SK-N-SH (cell line): ENCODE results near the gene SLC6A11. TPM values are rescaled to one million over a fixed set of nuclear protein-coding genes. Genes with fewer than 3 reads are reported as not detected.

Experiments
- CTCF ChIA-PET: fragments of 300-600, 350-600 bp; formaldehyde crosslinking; extraction: SDS; loops from one replicate; lab custom pipeline; 2021; lab: Yijun Ruan, JAX
- POLR2A ChIA-PET: fragments of 350-600 bp; sonication (Branson Sonifier 250); formaldehyde crosslinking; extraction: SDS; loops from one replicate; lab custom pipeline; 2020; ENCODE audit warnings: antibody characterized with exemption, inconsistent platforms; lab: Yijun Ruan, JAX
- DNase-seq: peaks from one replicate; pipeline ENCODE4 v3.0.0; 2012
- H2AFZ ChIP-seq: fragments of 200-600 bp; sonication (generic); 2 replicates; pipeline ENCODE4 v1.8.1; 2016; ENCODE audit warnings: antibody characterized with exemption, mild to moderate bottlenecking, low read depth
- H3F3A ChIP-seq: fragments of 200-600 bp; sonication (generic); replicated peaks from 2 replicates; pipeline ENCODE3; 2016; ENCODE audit warnings: antibody characterized with exemption, mild to moderate bottlenecking; ENCODE audit not compliant: insufficient read depth
- H3K27ac ChIP-seq, 2 experiments: fragments of 200-500 bp in 1 of 2; fragments of 200-600 bp in 1 of 2; sonication (Bioruptor generic) in 1 of 2; sonication (generic), shearing (Covaris generic) in 1 of 2; 2 replicates each; pipeline versions ENCODE4 v1.5.1 to v1.6.1; 2014 to 2016; ENCODE audit warnings: low read depth in 2 of 2, inconsistent platforms in 1 of 2, low read length in 1 of 2, mild to moderate bottlenecking in 1 of 2, mixed read lengths in 1 of 2
- H3K27me3 ChIP-seq: fragments of 200-600 bp; sonication (generic), shearing (Covaris generic); 2 replicates; pipeline ENCODE4 v1.6.1; 2016; ENCODE audit warnings: mixed run types; ENCODE audit not compliant: insufficient read depth
- H3K36me3 ChIP-seq, 2 experiments: fragments of 200-500 bp in 1 of 2; fragments of 200-600 bp in 1 of 2; sonication (Bioruptor generic) in 1 of 2; sonication (generic) in 1 of 2; replicated peaks in 1 of 2; 2 replicates each; pipeline versions ENCODE3 to v1.5.1; 2014 to 2016; ENCODE audit warnings: low read length in 1 of 2, mild to moderate bottlenecking in 1 of 2; ENCODE audit not compliant: insufficient read depth in 2 of 2, control insufficient read depth in 1 of 2
- H3K4me1 ChIP-seq, 2 experiments: fragments of 200-500 bp in 1 of 2; fragments of 200-600 bp in 1 of 2; sonication (Bioruptor generic) in 1 of 2; sonication (generic), shearing (Covaris generic) in 1 of 2; 2 replicates each; pipeline versions ENCODE4 v1.5.1 to v1.6.1; 2014 to 2016; ENCODE audit warnings: low read depth in 1 of 2, low read length in 1 of 2, mixed run types in 1 of 2; ENCODE audit not compliant: insufficient read depth in 2 of 2, control insufficient read depth in 1 of 2
- H3K4me2 ChIP-seq: fragments of 200-600 bp; sonication (generic), shearing (Covaris generic); 2 replicates; pipeline ENCODE4 v1.6.1; 2017; ENCODE audit warnings: mixed run types
- H3K4me3 ChIP-seq, 2 experiments: fragments of 200-500 bp in 1 of 2; fragments of 200-600 bp in 1 of 2; sonication (Bioruptor generic) in 1 of 2; sonication (generic), shearing (Covaris generic) in 1 of 2; 2 replicates each; pipeline versions ENCODE4 v1.5.1 to v1.8.1; 2014 to 2016; ENCODE audit warnings: low read depth in 2 of 2, inconsistent platforms in 1 of 2, low read length in 1 of 2, mild to moderate bottlenecking in 1 of 2, mixed read lengths in 1 of 2, moderate library complexity in 1 of 2
- H3K79me2 ChIP-seq: fragments of 200-600 bp; sonication (generic); 2 replicates; pipeline ENCODE4 v1.8.1; 2017; ENCODE audit warnings: mild to moderate bottlenecking; ENCODE audit not compliant: insufficient read depth
- H3K9ac ChIP-seq: fragments of 200-600 bp; sonication (generic); 2 replicates; pipeline ENCODE4 v1.6.1; 2017; ENCODE audit warnings: mixed run types
- H3K9me2 ChIP-seq: fragments of 200-600 bp; sonication (generic); 2 replicates; pipeline ENCODE4 v1.6.1; 2017; ENCODE audit warnings: mixed run types
- H3K9me3 ChIP-seq: fragments of 200-600 bp; sonication (generic); 2 replicates; pipeline ENCODE4 v1.6.1; 2017; ENCODE audit warnings: mixed run types, mild to moderate bottlenecking, moderate library complexity
- H4K20me1 ChIP-seq: fragments of 200-600 bp; sonication (generic); 2 replicates; pipeline ENCODE4 v1.6.1; 2017; ENCODE audit warnings: mild to moderate bottlenecking, mixed run types; ENCODE audit not compliant: insufficient read depth
- EZH2phosphoT487 ChIP-seq: fragments of 200-600 bp; sonication (generic); IDR thresholded peaks from 2 replicates; pipeline ENCODE4 v1.6.1; 2017; ENCODE audit warnings: low read depth, mixed run types, mild to moderate bottlenecking, antibody characterized with exemption, moderate library complexity, borderline replicate concordance
- FOXJ3 ChIP-seq: sonication (generic); formaldehyde crosslinking; IDR thresholded peaks from 2 replicates; pipeline ENCODE4 v1.5.1; 2020; ENCODE audit warnings: mild to moderate bottlenecking, missing genetic modification reagents
- GABPA ChIP-seq: IDR thresholded peaks from 2 replicates; pipeline ENCODE4 v1.4.0; 2012; ENCODE audit warnings: low read depth, mild to moderate bottlenecking
- JUND ChIP-seq: IDR thresholded peaks from 2 replicates; pipeline ENCODE4 v1.4.0; 2012
- MAX ChIP-seq: IDR thresholded peaks from 2 replicates; pipeline ENCODE4 v1.4.0; 2012; ENCODE audit warnings: low read depth
- NRF1 ChIP-seq: IDR thresholded peaks from 2 replicates; pipeline ENCODE4 v1.6.1; 2012; ENCODE audit warnings: low read depth, mild to moderate bottlenecking, low read length
- RXRA ChIP-seq: IDR thresholded peaks from 2 replicates; pipeline ENCODE4 v1.4.0; 2012; ENCODE audit warnings: low read depth, mild to moderate bottlenecking, borderline replicate concordance
- SMC3 ChIP-seq: IDR thresholded peaks from 2 replicates; pipeline ENCODE4 v1.6.1; 2012; ENCODE audit warnings: low read depth, low read length, improper control_type of control experiment
- TCF12 ChIP-seq: IDR thresholded peaks from 2 replicates; pipeline ENCODE4 v1.4.0; 2012
- USF2 ChIP-seq: fragments of 150-350 bp; IDR thresholded peaks from 2 replicates; pipeline ENCODE4 v1.6.1; 2017; ENCODE audit warnings: antibody characterized with exemption, low read length, low read depth, borderline replicate concordance
- ZBTB33 ChIP-seq: IDR thresholded peaks from 2 replicates; pipeline ENCODE4 v1.4.0; 2012; ENCODE audit warnings: low read depth, borderline replicate concordance
- WGBS: methylation state at CpG from one replicate; pipeline ENCODE4 v1.1.6; 2017; ENCODE audit warnings: low lambda C conversion rate; 5-methylcytosine and 5-hydroxymethylcytosine counted together
- polyA plus RNA-seq, 3 experiments: library from polyadenylated mRNA; depleted of rRNA; stranded (reverse); fragments of >200 nt; gene quantifications; 2 replicates each; pipeline ENCODE4 v1.2.3, GENCODE V29; 2012

Gene SLC6A11
- polyA plus RNA-seq, 1 of the 3 experiments (the other 2 are of a cell fraction), result 0.03 TPM

- Histone ChIP-seq H3K9me3 (no peaks in the 10 kb centered on the region), H3K27me3 (no peaks in the 10 kb centered on the region), H3K9me2 (no peaks in the 10 kb centered on the region), H3K4me1 (no peaks in the 10 kb centered on the region), H3K4me2 (no peak overlapping the region), H3F3A (no peaks in the 10 kb centered on the region), H3K36me3 (no peaks in the 10 kb centered on the region), H3K79me2 (no peaks in the 10 kb centered on the region), H3K27ac (no peak overlapping the region), H2AFZ (no peak overlapping the region), H3K9ac (no peak overlapping the region), H3K4me3 (no peak overlapping the region), H4K20me1 (no peaks in the 10 kb centered on the region)
- WGBS, result 53% methylated on average over 7 of the region's 7 CpGs
- ChIA-PET CTCF (interaction anchor here (1.1 to 11.8 kb wide), 5 partner anchors 13 to 222 kb away, joined by 3 to 102 read pairs (median 32); partner anchors contain the start of gene SLC6A1), POLR2A (no interaction called here)
- no peak for DNase-seq
- TF ChIP-seq USF2, result no peak
- TF ChIP-seq FOXJ3, result no peak
These were observed 164.3 kb downstream of the SLC6A11 start for GRCh38 chr3:10980312-10980711.

GRCh38 chr3:10981031-10981430 lies 165.0 kb downstream of the SLC6A11 start:
- TF ChIP-seq RXRA (no peak), ZBTB33 (no peak), EZH2phosphoT487 (no peak), JUND (no peak), SMC3 (no peak), TCF12 (no peak), NRF1 (no peak), MAX (no peak), GABPA (no peak)
- 7% methylated on average over 3 of the region's 3 CpGs for WGBS
- no peak overlapping the region for H2AFZ ChIP-seq

More at GRCh38 chr3:10981031-10981430, 165.0 kb downstream of the SLC6A11 start:
- H4K20me1 ChIP-seq, result no peaks in the 10 kb centered on the region
- no peaks in the 10 kb centered on the region for H3F3A ChIP-seq
- no peaks in the 10 kb centered on the region for H3K79me2 ChIP-seq
- ChIA-PET CTCF (interaction anchor here (1.1 to 11.8 kb wide), 7 partner anchors 12 to 223 kb away, joined by 3 to 102 read pairs (median 32); partner anchors contain the start of gene SLC6A1), POLR2A (no interaction called here)
- no peaks in the 10 kb centered on the region for H3K27me3 ChIP-seq
- H3K9ac ChIP-seq, result no peak overlapping the region
- no peak overlapping the region for H3K4me2 ChIP-seq
- H3K27ac ChIP-seq, result no peak overlapping the region
- no peaks in the 10 kb centered on the region for H3K36me3 ChIP-seq
- no peaks in the 10 kb centered on the region for H3K9me2 ChIP-seq
- H3K4me3 ChIP-seq, result no peak overlapping the region
- DNase-seq, result no peak
- no peaks in the 10 kb centered on the region for H3K9me3 ChIP-seq
- H3K4me1 ChIP-seq, result no peaks in the 10 kb centered on the region
